H1 (cell line): ENCODE results near the gene LMBR1. TPM values are rescaled to one million over a fixed set of nuclear protein-coding genes. Genes with fewer than 3 reads are reported as not detected.

Source experiments
- CTCF ChIA-PET: fragments of 300-600 bp; sonication (Branson Sonifier 250); formaldehyde crosslinking; loops from one replicate; lab custom pipeline; 2021; ENCODE audit not compliant: partially characterized antibody; lab: Charles Lee
- POLR2A ChIA-PET: fragments of 300-600 bp; sonication (Branson Sonifier 250); formaldehyde crosslinking; loops from one replicate; lab custom pipeline; 2021; ENCODE audit warnings: inconsistent platforms; ENCODE audit not compliant: partially characterized antibody; lab: Charles Lee
- DNase-seq, 2 experiments: peaks; one replicate each; pipeline versions ENCODE4 v3.0.0 to v3.0.0-alpha.2; 2010 to 2022; ENCODE audit warnings: low spot score in 2 of 2, low read depth in 1 of 2, mixed read lengths in 1 of 2
- FAIRE-seq: peaks from 2 replicates; lab custom pipeline; 2011; peaks lifted over from hg19 to GRCh38; lab: Jason Lieb, UNC
- H2AFZ ChIP-seq: 2 replicates; pipeline ENCODE4 v1.8.1; 2012; ENCODE audit warnings: low read length, inconsistent platforms
- H2AK5ac ChIP-seq: 2 replicates; pipeline ENCODE4 v1.6.1; 2013; ENCODE audit warnings: low read depth, low read length
- H2BK120ac ChIP-seq: replicated peaks from 2 replicates; pipeline ENCODE3; 2013; ENCODE audit warnings: low read depth, low read length, inconsistent platforms
- H2BK12ac ChIP-seq: 2 replicates; pipeline ENCODE4 v1.6.1; 2013; ENCODE audit warnings: low read depth, low read length
- H2BK15ac ChIP-seq: 2 replicates; pipeline ENCODE4 v1.6.1; 2013; ENCODE audit warnings: low read length
- H2BK20ac ChIP-seq: 2 replicates; pipeline ENCODE4 v1.6.1; 2013; ENCODE audit warnings: low read length
- H2BK5ac ChIP-seq: 2 replicates; pipeline ENCODE4 v1.6.1; 2013; ENCODE audit warnings: low read depth, low read length
- H3K14ac ChIP-seq: 2 replicates; pipeline ENCODE4 v1.6.1; 2013; ENCODE audit warnings: inconsistent platforms; ENCODE audit not compliant: insufficient read length
- H3K18ac ChIP-seq: 2 replicates; pipeline ENCODE4 v1.6.1; 2013; ENCODE audit warnings: low read length; ENCODE audit errors: extremely low read depth
- H3K23ac ChIP-seq: 2 replicates; pipeline ENCODE4 v1.6.1; 2013; ENCODE audit warnings: inconsistent platforms; ENCODE audit not compliant: insufficient read length
- H3K23me2 ChIP-seq: 2 replicates; pipeline ENCODE4 v1.6.1; 2013; ENCODE audit warnings: low read depth, low read length
- H3K27ac ChIP-seq: 2 replicates; pipeline ENCODE4 v1.6.1; 2011; ENCODE audit warnings: low read depth, low read length, inconsistent platforms
- H3K27me3 ChIP-seq, 4 experiments: replicated peaks in 1 of 4; 1 replicate in 1 of 4; 2 replicates in 3 of 4; pipeline versions ENCODE4 v1.6.1 to v1.8.1; 2011 to 2013; ENCODE audit warnings: low read length in 3 of 4, mild to moderate bottlenecking in 3 of 4, inconsistent platforms in 2 of 4, mixed read lengths in 2 of 4, moderate library complexity in 1 of 4; ENCODE audit not compliant: control insufficient read depth in 3 of 4, insufficient read depth in 3 of 4; ENCODE audit errors: extremely low read depth in 1 of 4
- H3K36me3 ChIP-seq, 4 experiments: 2 replicates each; pipeline versions ENCODE4 v1.6.1 to v1.8.1; 2011 to 2013; ENCODE audit warnings: mild to moderate bottlenecking in 4 of 4, low read length in 3 of 4, moderate library complexity in 2 of 4, control low read depth in 1 of 4, inconsistent platforms in 1 of 4; ENCODE audit not compliant: insufficient read depth in 4 of 4, control insufficient read depth in 2 of 4
- H3K4ac ChIP-seq: replicated peaks from 2 replicates; pipeline ENCODE3; 2013; ENCODE audit warnings: low read length, low read depth, mixed read lengths, inconsistent platforms; ENCODE audit not compliant: insufficient read length
- H3K4me1 ChIP-seq, 4 experiments: replicated peaks in 1 of 4; 1 replicate in 1 of 4; 2 replicates in 3 of 4; pipeline versions ENCODE4 v1.6.1 to v1.8.1; 2011 to 2013; ENCODE audit warnings: low read length in 3 of 4, inconsistent platforms in 2 of 4, mixed read lengths in 1 of 4; ENCODE audit not compliant: insufficient read depth in 4 of 4, control insufficient read depth in 3 of 4
- H3K4me2 ChIP-seq, 2 experiments: 2 replicates each; pipeline versions ENCODE4 v1.6.1 to v1.8.1; 2011 to 2013; ENCODE audit warnings: low read depth in 2 of 2, low read length in 2 of 2, control low read depth in 1 of 2, inconsistent platforms in 1 of 2, mild to moderate bottlenecking in 1 of 2; ENCODE audit not compliant: insufficient read depth in 1 of 2
- H3K4me3 ChIP-seq, 4 experiments: fragments of 200-600, 300-600 bp in 1 of 4; sonication (generic), shearing (Covaris generic), sonication (Bioruptor Twin) in 1 of 4; 2 replicates each; pipeline versions ENCODE4 v1.5.1 to v1.8.1; 2011 to 2016; ENCODE audit warnings: low read length in 4 of 4, low read depth in 3 of 4, control low read depth in 2 of 4, inconsistent platforms in 2 of 4, mild to moderate bottlenecking in 2 of 4, mixed read lengths in 1 of 4, moderate library complexity in 1 of 4; ENCODE audit not compliant: insufficient read depth in 2 of 4; ENCODE audit errors: extremely low read depth in 1 of 4
- H3K56ac ChIP-seq: replicated peaks from 2 replicates; pipeline ENCODE3; 2013; ENCODE audit warnings: low read depth, mild to moderate bottlenecking, mixed read lengths, low read length, inconsistent platforms; ENCODE audit not compliant: insufficient read length
- H3K79me1 ChIP-seq: 2 replicates; pipeline ENCODE4 v1.6.1; 2013; ENCODE audit warnings: low read depth, low read length, control low read depth
- H3K79me2 ChIP-seq, 2 experiments: 2 replicates each; pipeline versions ENCODE4 v1.6.1 to v1.8.1; 2012 to 2013; ENCODE audit warnings: low read length in 2 of 2, mild to moderate bottlenecking in 2 of 2, inconsistent platforms in 1 of 2; ENCODE audit not compliant: insufficient read depth in 2 of 2, control insufficient read depth in 1 of 2
- H3K9ac ChIP-seq, 4 experiments: replicated peaks in 1 of 4; 1 replicate in 1 of 4; 2 replicates in 3 of 4; pipeline versions ENCODE4 v1.6.1 to v1.8.1; 2011 to 2013; ENCODE audit warnings: low read depth in 3 of 4, low read length in 3 of 4, control low read depth in 2 of 4, mild to moderate bottlenecking in 2 of 4, moderate library complexity in 2 of 4, inconsistent platforms in 1 of 4; ENCODE audit errors: extremely low read depth in 1 of 4
- H3K9me3 ChIP-seq, 2 experiments: 2 replicates each; pipeline versions ENCODE4 v1.6.1 to v1.8.1; 2012 to 2013; ENCODE audit warnings: mild to moderate bottlenecking in 2 of 2, moderate library complexity in 2 of 2, control low read depth in 1 of 2, inconsistent platforms in 1 of 2, low read depth in 1 of 2, low read length in 1 of 2, mixed read lengths in 1 of 2; ENCODE audit not compliant: insufficient read depth in 2 of 2
- H4K20me1 ChIP-seq, 2 experiments: replicated peaks in 1 of 2; 2 replicates each; pipeline versions ENCODE3 to v1.8.1; 2011 to 2013; ENCODE audit warnings: inconsistent platforms in 2 of 2, low read length in 2 of 2, mild to moderate bottlenecking in 1 of 2; ENCODE audit not compliant: insufficient read depth in 2 of 2, control insufficient read depth in 1 of 2
- H4K5ac ChIP-seq: 2 replicates; pipeline ENCODE4 v1.6.1; 2013; ENCODE audit warnings: low read length, low read depth, mixed read lengths, inconsistent platforms; ENCODE audit not compliant: insufficient read length
- H4K8ac ChIP-seq: 2 replicates; pipeline ENCODE4 v1.8.0; 2013; ENCODE audit warnings: mild to moderate bottlenecking, moderate library complexity, low read length, inconsistent platforms; ENCODE audit not compliant: insufficient read depth; ENCODE audit errors: extremely low read depth
- H4K91ac ChIP-seq: replicated peaks from 2 replicates; pipeline ENCODE3; 2013; ENCODE audit warnings: low read length, mixed read lengths, inconsistent platforms; ENCODE audit not compliant: insufficient read length
- CBX5 ChIP-seq: fragments of 300-800, 300-1000 bp; sonication (generic); IDR thresholded peaks from 2 replicates; pipeline ENCODE4 v1.7.1; 2016; ENCODE audit warnings: antibody characterized with exemption, low read length, low read depth
- CHD2 ChIP-seq: IDR thresholded peaks from 2 replicates; pipeline ENCODE4 v1.6.1; 2012; ENCODE audit warnings: low read length, improper control_type of control experiment
- JUN ChIP-seq: IDR thresholded peaks from 2 replicates; pipeline ENCODE4 v1.6.1; 2011; ENCODE audit warnings: low read depth, mild to moderate bottlenecking, improper control_type of control experiment, low read length
- MAFK ChIP-seq: IDR thresholded peaks from 2 replicates; pipeline ENCODE4 v1.6.1; 2012; ENCODE audit warnings: low read depth, mild to moderate bottlenecking, improper control_type of control experiment, low read length
- NRF1 ChIP-seq: IDR thresholded peaks from 2 replicates; pipeline ENCODE4 v1.6.1; 2011; ENCODE audit warnings: mild to moderate bottlenecking, low read depth, low read length, improper control_type of control experiment
- PHF8 ChIP-seq: fragments of 200-600 bp; sonication (generic); conservative IDR thresholded peaks from 2 replicates; pipeline ENCODE4 v1.7.1; 2012; ENCODE audit warnings: low read depth, mild to moderate bottlenecking, inconsistent platforms, low read length, moderate library complexity
- SAP30 ChIP-seq: fragments of 300-600 bp; sonication (generic); IDR thresholded peaks from 2 replicates; pipeline ENCODE4 v1.7.1; 2012; ENCODE audit warnings: low read length, moderate library complexity, mild to moderate bottlenecking, inconsistent platforms; ENCODE audit not compliant: insufficient read depth, insufficient replicate concordance
- SIRT6 ChIP-seq: IDR thresholded peaks from one replicate; pipeline ENCODE4 v1.7.1; 2012; ENCODE audit warnings: low read length, inconsistent platforms
- TAF7 ChIP-seq: optimal IDR thresholded peaks from 2 replicates; pipeline ENCODE3; 2011; ENCODE audit warnings: low read depth, mild to moderate bottlenecking, inconsistent platforms, low read length, moderate library complexity, borderline replicate concordance
- WGBS, 2 experiments: shearing (Covaris generic) in 1 of 2; methylation state at CpG; one replicate each; pipeline versions ENCODE4 v1.1.6 to v1.1.7; 2013 to 2015; ENCODE audit warnings: low lambda C conversion rate in 2 of 2, mixed read lengths in 2 of 2, inconsistent platforms in 1 of 2, low coverage in 1 of 2, missing lambda C conversion rate in 1 of 2; ENCODE audit not compliant: insufficient replicate concordance in 2 of 2, insufficient coverage in 1 of 2, insufficient read length in 1 of 2; ENCODE audit errors: extremely low coverage in 1 of 2, missing lambda C conversion rate in 1 of 2; 5-methylcytosine and 5-hydroxymethylcytosine counted together
- polyA plus RNA-seq, 7 experiments: library from polyadenylated mRNA; depleted of rRNA in 3 of 7; stranded (reverse) in 5 of 7; unstranded in 2 of 7; fragments of >200 nt in 5 of 7; fragments of 200-250 nt in 2 of 7; gene quantifications; 1 replicate in 5 of 7; 2 replicates in 1 of 7; 4 replicates in 1 of 7; pipeline versions ENCODE4 v1.2.1 to v1.2.3, GENCODE V29; 2011 to 2013; ENCODE audit warnings: missing spikeins in 2 of 7, mixed read lengths in 2 of 7
- total RNA-seq: library from RNA; stranded (reverse); fragmentation: NEBNext Ultra II Directional; extraction: Animal tissue kit (Norgen Biotek cat#: 25700); gene quantifications from 2 replicates; pipeline ENCODE4 v1.2.1, GENCODE V29; 2021
- TF ChIP-seq, protein P1 (sequence below), 3 experiments: IDR thresholded peaks; 1 replicate in 2 of 3; 2 replicates in 1 of 3; pipeline versions ENCODE4 v1.5.1 to v1.6.1; 2011; ENCODE audit warnings: low read length in 3 of 3, mild to moderate bottlenecking in 3 of 3, inconsistent platforms in 2 of 3, low read depth in 1 of 3, moderate library complexity in 1 of 3; ENCODE audit not compliant: insufficient read depth in 1 of 3; ENCODE audit errors: control extremely low read depth in 1 of 3
- TF ChIP-seq, protein P2 (sequence below): IDR thresholded peaks from 2 replicates; pipeline ENCODE4 v1.6.1; 2012; ENCODE audit warnings: inconsistent platforms

The LMBR1 gene
- total and polyA plus RNA-seq, 2 of the 8 experiments (the other 6 are each of a cell fraction or from before 2014, with no cell fraction given), result 15.1 to 70.4 TPM

DNA sequence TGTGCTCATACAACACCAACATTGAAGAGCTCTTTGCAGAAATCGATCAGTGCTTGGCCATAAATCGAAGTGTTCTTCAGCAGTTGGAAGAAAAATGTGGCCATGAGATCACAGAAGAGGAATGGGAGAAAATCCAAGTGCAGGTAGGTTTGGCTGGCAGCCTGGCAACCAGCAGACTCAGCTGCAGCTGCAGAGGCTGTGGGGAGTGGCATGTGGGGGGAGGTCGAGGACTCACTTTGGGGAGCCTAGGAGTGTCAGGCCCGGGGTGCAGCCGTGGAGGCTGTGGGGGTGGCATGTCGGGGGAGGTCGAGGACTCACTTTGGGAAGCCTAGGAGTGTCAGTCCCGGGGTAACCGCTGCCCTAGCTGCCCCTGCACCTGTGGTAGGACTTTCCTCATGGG, 217.3 kb downstream of the LMBR1 start:
- H3K79me2 ChIP-seq, result no peaks in the 10 kb centered on the region
- H3K79me1 ChIP-seq, result no peaks in the 10 kb centered on the region
- H2AFZ ChIP-seq, result no peak overlapping the region
- no peak overlapping the region for H4K5ac ChIP-seq
- H3K9me3 ChIP-seq, result no peaks in the 10 kb centered on the region
- no peak overlapping the region for H4K8ac ChIP-seq
- H3K27ac ChIP-seq, result no peak overlapping the region
- POLR2A ChIA-PET, result interaction anchor here (1.2 kb wide), 1 partner anchor 10 kb away, joined by 3 read pairs; no protein-coding TSS in a partner anchor
- no peak overlapping the region for H3K4me2 ChIP-seq
- WGBS, 2 experiments, result 77% methylated on average over 8 of the region's 9 CpGs; no CpG with 5 or more reads in 1 of the 2 experiments
- peaks cover 0 to 16% (median 6%) of the 10 kb centered on the region in 4 experiments; a peak in 6 of 8 replicates for H3K36me3 ChIP-seq
- 0 out of 7 replicates have a peak, but pooled peaks cover 0 to 3% (median under 1%) of the 10 kb centered on the region in 4 experiments for H3K4me1 ChIP-seq
- H2BK15ac ChIP-seq, result no peak overlapping the region
- DNase-seq, result no peak
- H2BK20ac ChIP-seq, result no peak overlapping the region
- H3K18ac ChIP-seq, result no peak overlapping the region
- no peaks in the 10 kb centered on the region; the same call in 1 of the 2 replicates for H3K23me2 ChIP-seq
- H3K14ac ChIP-seq, result no peak overlapping the region
- FAIRE-seq, result no peak
- H2BK120ac ChIP-seq, result no peak overlapping the region
- no peak overlapping the region for H3K56ac ChIP-seq
- no peaks in the 10 kb centered on the region for H3K27me3 ChIP-seq
- H3K23ac ChIP-seq, result no peak overlapping the region
- no peak overlapping the region for H3K4ac ChIP-seq
- no peak overlapping the region for H4K91ac ChIP-seq
- no peak overlapping the region for H2BK5ac ChIP-seq
- no peak overlapping the region for H2AK5ac ChIP-seq
- no peak overlapping the region for H2BK12ac ChIP-seq
- no peak overlapping the region for H3K9ac ChIP-seq
- CTCF ChIA-PET, result interaction anchor here (0.6 to 1.5 kb wide), 3 partner anchors 21 to 103 kb away, joined by 3 to 5 read pairs (median 3); no protein-coding TSS in a partner anchor
- H3K4me3 ChIP-seq, result no peak overlapping the region
- no peaks in the 10 kb centered on the region for H4K20me1 ChIP-seq
- TF ChIP-seq MAFK (no peak), JUN (no peak), TAF7 (no peak), CHD2 (no peak), PHF8 (no peak), CBX5 (no peak), SIRT6 (no peak), NRF1 (no peak), SAP30 (no peak)
- TF ChIP-seq, protein P1, sequence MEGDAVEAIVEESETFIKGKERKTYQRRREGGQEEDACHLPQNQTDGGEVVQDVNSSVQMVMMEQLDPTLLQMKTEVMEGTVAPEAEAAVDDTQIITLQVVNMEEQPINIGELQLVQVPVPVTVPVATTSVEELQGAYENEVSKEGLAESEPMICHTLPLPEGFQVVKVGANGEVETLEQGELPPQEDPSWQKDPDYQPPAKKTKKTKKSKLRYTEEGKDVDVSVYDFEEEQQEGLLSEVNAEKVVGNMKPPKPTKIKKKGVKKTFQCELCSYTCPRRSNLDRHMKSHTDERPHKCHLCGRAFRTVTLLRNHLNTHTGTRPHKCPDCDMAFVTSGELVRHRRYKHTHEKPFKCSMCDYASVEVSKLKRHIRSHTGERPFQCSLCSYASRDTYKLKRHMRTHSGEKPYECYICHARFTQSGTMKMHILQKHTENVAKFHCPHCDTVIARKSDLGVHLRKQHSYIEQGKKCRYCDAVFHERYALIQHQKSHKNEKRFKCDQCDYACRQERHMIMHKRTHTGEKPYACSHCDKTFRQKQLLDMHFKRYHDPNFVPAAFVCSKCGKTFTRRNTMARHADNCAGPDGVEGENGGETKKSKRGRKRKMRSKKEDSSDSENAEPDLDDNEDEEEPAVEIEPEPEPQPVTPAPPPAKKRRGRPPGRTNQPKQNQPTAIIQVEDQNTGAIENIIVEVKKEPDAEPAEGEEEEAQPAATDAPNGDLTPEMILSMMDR (IDR thresholded peaks at IDR 0.05; ENCODE audit: control extremely low read depth in 1 of 3, insufficient read depth in 1 of 3, low read depth in 1 of 3, low read length in 3 of 3), result no peak
- TF ChIP-seq, protein P2, sequence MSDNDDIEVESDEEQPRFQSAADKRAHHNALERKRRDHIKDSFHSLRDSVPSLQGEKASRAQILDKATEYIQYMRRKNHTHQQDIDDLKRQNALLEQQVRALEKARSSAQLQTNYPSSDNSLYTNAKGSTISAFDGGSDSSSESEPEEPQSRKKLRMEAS, result no peak
